Measurements from ENCODE around the gene CITED1.

CITED1 gene

GRCh38 chrX:72308566-72309296 is 3.0 kb upstream of the CITED1 start:
- DNase-seq (ENCODE audit: low spot score), result peak; percentile 49

- no peak for DNase-seq (ENCODE audit: low spot score)
Measured at GRCh38 chrX:72308209-72308565, 2.5 kb upstream of the CITED1 start.

GRCh38 chrX:72307646-72308051 is 1.9 kb upstream of the CITED1 start:
- no peak for DNase-seq (ENCODE audit: low spot score)

GRCh38 chrX:72306851-72307645 is 1.3 kb upstream of the CITED1 start:
- peak; percentile 76 for DNase-seq (ENCODE audit: low spot score)

GRCh38 chrX:72306085-72306801 is 529 bp upstream of the CITED1 start:
- DNase-seq (ENCODE audit: low spot score), result no peak

- no peak for DNase-seq (ENCODE audit: low spot score)
Measured at GRCh38 chrX:72304877-72305276, 837 bp downstream of the CITED1 start.

- no peak for DNase-seq (ENCODE audit: low spot score)
Measured at GRCh38 chrX:72301781-72302180, 3.9 kb downstream of the CITED1 start.

- DNase-seq (ENCODE audit: low spot score), result no peak
Measured at GRCh38 chrX:72299891-72300630, 5.7 kb downstream of the CITED1 start.

GRCh38 chrX:72297953-72298730 is 7.6 kb downstream of the CITED1 start:
- peak; percentile 26 for DNase-seq (ENCODE audit: low spot score)

GRCh38 chrX:72296991-72297390 is 8.7 kb downstream of the CITED1 start:
- no peak for DNase-seq (ENCODE audit: low spot score)

- DNase-seq (ENCODE audit: low spot score), result no peak
Measured at GRCh38 chrX:72295745-72296144, 10.0 kb downstream of the CITED1 start.

- DNase-seq (ENCODE audit: low spot score), result no peak
Measured at GRCh38 chrX:72294497-72294896, 11.2 kb downstream of the CITED1 start.

GRCh38 chrX:72282302-72282701 is 23.4 kb downstream of the CITED1 start:
- DNase-seq (ENCODE audit: low spot score), result no peak

- peak; percentile 84 for DNase-seq (ENCODE audit: low spot score)
Measured at GRCh38 chrX:72280321-72280845, 25.3 kb downstream of the CITED1 start.

- no peak for DNase-seq (ENCODE audit: low spot score)
Measured at GRCh38 chrX:72276478-72276953, 29.2 kb downstream of the CITED1 start.

- no peak for DNase-seq (ENCODE audit: low spot score)
Measured at GRCh38 chrX:72274526-72274925, 31.2 kb downstream of the CITED1 start.

- DNase-seq (ENCODE audit: low spot score), result no peak
Measured at GRCh38 chrX:72273718-72274117, 32.0 kb downstream of the CITED1 start.

- DNase-seq (ENCODE audit: low spot score), result peak; percentile 80
Measured at GRCh38 chrX:72272868-72273267, 32.8 kb downstream of the CITED1 start.

- DNase-seq (ENCODE audit: low spot score), result no peak
Measured at GRCh38 chrX:72271812-72272211, 33.9 kb downstream of the CITED1 start.

GRCh38 chrX:72271091-72271788 is 34.5 kb downstream of the CITED1 start:
- DNase-seq (ENCODE audit: low spot score), result no peak

Data from kidney tubule cell (primary cell).